Panc1 (cell line): ENCODE measurements around the gene GRIP1. TPM values are rescaled to one million over a fixed set of nuclear protein-coding genes. Genes with fewer than 3 reads are reported as not detected.

Source experiments
- ATAC-seq: fragments of 200-7000 bp; cut with Tn5 transposase; 2 replicates; pipeline ENCODE4 v1.9.1; 2020; ENCODE audit warnings: mild to moderate bottlenecking, moderate library complexity
- BruUV-seq: library from RNA; stranded (reverse); fragments of 400-500 nt; replicated peaks from 2 replicates; lab custom pipeline; 2021; lab: Mats Ljungman, UMichigan
- CTCF ChIA-PET: fragments of 300-600 bp; sonication (Branson Sonifier 250); formaldehyde crosslinking; loops from one replicate; lab custom pipeline; 2022; ENCODE audit warnings: antibody characterized with exemption; lab: Charles Lee
- POLR2A ChIA-PET: fragments of 300-600 bp; sonication (Branson Sonifier 250); formaldehyde crosslinking; loops from one replicate; lab custom pipeline; 2022; ENCODE audit warnings: antibody characterized with exemption; lab: Charles Lee
- DNase-seq: peaks from one replicate; pipeline ENCODE4 v3.0.0-alpha.2; 2010; ENCODE audit warnings: low read depth, low spot score
- H3K27ac ChIP-seq: 2 replicates; pipeline ENCODE4 v1.5.1; 2011; ENCODE audit warnings: mild to moderate bottlenecking, low read length, inconsistent platforms
- H3K27me3 ChIP-seq: fragments of 200-500 bp; sonication (Bioruptor generic); 2 replicates; pipeline ENCODE4 v1.6.0; 2014; ENCODE audit warnings: low read length, inconsistent platforms; ENCODE audit not compliant: control insufficient read depth, insufficient read depth
- H3K36me3 ChIP-seq: fragments of 200-500 bp; sonication (Bioruptor generic); 2 replicates; pipeline ENCODE4 v1.5.1; 2014; ENCODE audit warnings: inconsistent platforms, mild to moderate bottlenecking, low read length, moderate library complexity; ENCODE audit not compliant: control insufficient read depth, insufficient read depth
- H3K4me1 ChIP-seq: 2 replicates; pipeline ENCODE4 v1.5.1; 2011; ENCODE audit warnings: inconsistent platforms, mild to moderate bottlenecking, low read length, moderate library complexity; ENCODE audit not compliant: control insufficient read depth, insufficient read depth
- H3K4me3 ChIP-seq, 2 experiments: 2 replicates each; pipeline ENCODE4 v1.5.1; 2011 to 2012; ENCODE audit warnings: low read depth in 2 of 2, low read length in 2 of 2, mild to moderate bottlenecking in 2 of 2, inconsistent platforms in 1 of 2, moderate library complexity in 1 of 2
- H3K9me3 ChIP-seq: fragments of 200-500 bp; sonication (Bioruptor generic); 2 replicates; pipeline ENCODE4 v1.5.1; 2014; ENCODE audit warnings: low read depth, mild to moderate bottlenecking, inconsistent platforms, low read length, moderate library complexity; ENCODE audit not compliant: control insufficient read depth, insufficient read depth
- POLR2AphosphoS5 ChIP-seq: IDR thresholded peaks from 2 replicates; pipeline ENCODE4 v1.6.1; 2012; ENCODE audit warnings: mild to moderate bottlenecking, low read depth, low read length, moderate library complexity
- SIN3A ChIP-seq: IDR thresholded peaks from 2 replicates; pipeline ENCODE4 v1.6.1; 2012; ENCODE audit warnings: low read depth, mild to moderate bottlenecking, low read length, moderate library complexity, borderline replicate concordance; ENCODE audit not compliant: insufficient read depth
- TCF7L2 ChIP-seq: IDR thresholded peaks from 2 replicates; pipeline ENCODE4 v1.6.1; 2011; ENCODE audit warnings: mild to moderate bottlenecking, low read depth, low read length, inconsistent platforms
- in situ Hi-C: cut with HindIII; loops from 2 replicates; pipeline ENCODE4 v1.10.0; 2016; ENCODE audit warnings: low sequenced_read_pairs, low pct_unique_long_range_greater_than_20kb
- intact Hi-C: fragments of 100-400 bp; cut with micrococcal nuclease; formaldehyde crosslinking; loops from one replicate; pipeline ENCODE4 v1.10.0; 2022; ENCODE audit not compliant: unreplicated experiment
- total RNA-seq: library from RNA; stranded (reverse); gene quantifications from one replicate; pipeline ENCODE4 v1.2.1, GENCODE V29; 2021; ENCODE audit not compliant: unreplicated experiment
- TF ChIP-seq, protein P1 (sequence below), 2 experiments: IDR thresholded peaks; 2 replicates each; pipeline ENCODE4 v1.6.1; 2011 to 2012; ENCODE audit warnings: low read depth in 2 of 2, control low read depth in 1 of 2, low read length in 1 of 2, mild to moderate bottlenecking in 1 of 2, moderate library complexity in 1 of 2; ENCODE audit not compliant: insufficient read depth in 1 of 2
- TF ChIP-seq, protein P2 (sequence below): fragments of 450-650 bp; IDR thresholded peaks from 2 replicates; pipeline ENCODE4 v1.5.1; 2017; ENCODE audit warnings: mild to moderate bottlenecking

The GRIP1 gene
- total RNA-seq, 1 experiment from 2014 or later: 9.2 TPM

DNA sequence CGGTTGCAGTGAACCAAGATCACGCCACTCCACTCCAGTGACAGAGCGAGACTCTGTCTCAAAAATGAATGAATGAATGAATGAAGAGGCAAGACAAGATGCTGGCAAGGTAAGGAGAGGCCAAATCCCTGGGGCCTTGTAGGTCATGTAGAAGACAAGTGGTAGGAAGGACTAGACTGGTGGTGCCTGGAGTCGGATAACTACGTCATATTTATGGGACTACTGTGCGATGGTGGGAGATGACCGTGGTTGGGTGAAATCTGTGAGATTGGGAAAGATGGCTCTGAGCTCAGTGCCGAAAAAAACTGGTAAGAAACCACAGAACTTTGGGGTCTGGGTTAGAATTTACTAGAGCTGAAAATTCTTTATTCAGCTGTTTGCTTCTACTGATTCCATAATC is 326.0 kb downstream of the GRIP1 start:
- Histone ChIP-seq H3K36me3 (no peaks in the 10 kb centered on the region), H3K27me3 (no peaks in the 10 kb centered on the region), H3K9me3 (no peaks in the 10 kb centered on the region), H3K27ac (no peak overlapping the region), H3K4me3 (no peak overlapping the region), H3K4me1 (no peaks in the 10 kb centered on the region)
- ChIA-PET POLR2A (no interaction called here), CTCF (no interaction called here)
- no TSS peak for BruUV-seq
- intact Hi-C loops (loop anchor here (5.0 kb wide), 1 partner anchor 339 kb away; no protein-coding TSS in a partner anchor), in situ Hi-C loops (no loop called here)
- TF ChIP-seq, protein P1, sequence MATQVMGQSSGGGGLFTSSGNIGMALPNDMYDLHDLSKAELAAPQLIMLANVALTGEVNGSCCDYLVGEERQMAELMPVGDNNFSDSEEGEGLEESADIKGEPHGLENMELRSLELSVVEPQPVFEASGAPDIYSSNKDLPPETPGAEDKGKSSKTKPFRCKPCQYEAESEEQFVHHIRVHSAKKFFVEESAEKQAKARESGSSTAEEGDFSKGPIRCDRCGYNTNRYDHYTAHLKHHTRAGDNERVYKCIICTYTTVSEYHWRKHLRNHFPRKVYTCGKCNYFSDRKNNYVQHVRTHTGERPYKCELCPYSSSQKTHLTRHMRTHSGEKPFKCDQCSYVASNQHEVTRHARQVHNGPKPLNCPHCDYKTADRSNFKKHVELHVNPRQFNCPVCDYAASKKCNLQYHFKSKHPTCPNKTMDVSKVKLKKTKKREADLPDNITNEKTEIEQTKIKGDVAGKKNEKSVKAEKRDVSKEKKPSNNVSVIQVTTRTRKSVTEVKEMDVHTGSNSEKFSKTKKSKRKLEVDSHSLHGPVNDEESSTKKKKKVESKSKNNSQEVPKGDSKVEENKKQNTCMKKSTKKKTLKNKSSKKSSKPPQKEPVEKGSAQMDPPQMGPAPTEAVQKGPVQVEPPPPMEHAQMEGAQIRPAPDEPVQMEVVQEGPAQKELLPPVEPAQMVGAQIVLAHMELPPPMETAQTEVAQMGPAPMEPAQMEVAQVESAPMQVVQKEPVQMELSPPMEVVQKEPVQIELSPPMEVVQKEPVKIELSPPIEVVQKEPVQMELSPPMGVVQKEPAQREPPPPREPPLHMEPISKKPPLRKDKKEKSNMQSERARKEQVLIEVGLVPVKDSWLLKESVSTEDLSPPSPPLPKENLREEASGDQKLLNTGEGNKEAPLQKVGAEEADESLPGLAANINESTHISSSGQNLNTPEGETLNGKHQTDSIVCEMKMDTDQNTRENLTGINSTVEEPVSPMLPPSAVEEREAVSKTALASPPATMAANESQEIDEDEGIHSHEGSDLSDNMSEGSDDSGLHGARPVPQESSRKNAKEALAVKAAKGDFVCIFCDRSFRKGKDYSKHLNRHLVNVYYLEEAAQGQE (IDR thresholded peaks at IDR 0.05; ENCODE audit: insufficient read depth in 1 of 2, low read depth in 2 of 2, low read length in 1 of 2): no peak
- TF ChIP-seq POLR2AphosphoS5 (no peak), TCF7L2 (no peak), SIN3A (no peak)
- TF ChIP-seq, protein P2, sequence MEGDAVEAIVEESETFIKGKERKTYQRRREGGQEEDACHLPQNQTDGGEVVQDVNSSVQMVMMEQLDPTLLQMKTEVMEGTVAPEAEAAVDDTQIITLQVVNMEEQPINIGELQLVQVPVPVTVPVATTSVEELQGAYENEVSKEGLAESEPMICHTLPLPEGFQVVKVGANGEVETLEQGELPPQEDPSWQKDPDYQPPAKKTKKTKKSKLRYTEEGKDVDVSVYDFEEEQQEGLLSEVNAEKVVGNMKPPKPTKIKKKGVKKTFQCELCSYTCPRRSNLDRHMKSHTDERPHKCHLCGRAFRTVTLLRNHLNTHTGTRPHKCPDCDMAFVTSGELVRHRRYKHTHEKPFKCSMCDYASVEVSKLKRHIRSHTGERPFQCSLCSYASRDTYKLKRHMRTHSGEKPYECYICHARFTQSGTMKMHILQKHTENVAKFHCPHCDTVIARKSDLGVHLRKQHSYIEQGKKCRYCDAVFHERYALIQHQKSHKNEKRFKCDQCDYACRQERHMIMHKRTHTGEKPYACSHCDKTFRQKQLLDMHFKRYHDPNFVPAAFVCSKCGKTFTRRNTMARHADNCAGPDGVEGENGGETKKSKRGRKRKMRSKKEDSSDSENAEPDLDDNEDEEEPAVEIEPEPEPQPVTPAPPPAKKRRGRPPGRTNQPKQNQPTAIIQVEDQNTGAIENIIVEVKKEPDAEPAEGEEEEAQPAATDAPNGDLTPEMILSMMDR: no peak
- ATAC-seq: no peak
- DNase-seq: no peak

DNA sequence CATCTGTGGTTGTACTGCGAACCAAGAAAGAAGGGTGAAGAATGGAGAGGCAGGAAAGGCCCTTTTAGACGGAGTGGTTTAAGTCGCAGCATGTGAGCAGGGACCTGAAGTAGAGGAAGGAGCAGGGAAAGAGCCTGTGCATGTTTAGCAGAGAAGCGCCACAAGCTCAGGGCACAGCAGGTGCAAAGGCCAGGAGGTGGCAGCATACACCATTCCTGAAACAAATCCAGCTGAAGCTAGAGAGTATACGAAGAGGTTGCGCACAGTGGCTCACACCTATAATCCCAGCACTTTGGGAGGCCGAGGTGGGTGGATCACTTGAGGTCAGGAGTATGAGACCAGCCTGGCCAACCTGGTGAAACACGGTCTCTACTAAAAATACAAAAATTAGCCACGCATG is 326.7 kb downstream of the GRIP1 start:
- POLR2A ChIA-PET: interaction anchor here (0.6 kb wide), 1 partner anchor 126 kb away, joined by 3 read pairs; no protein-coding TSS in a partner anchor
- no peak for TF ChIP-seq TCF7L2
- TF ChIP-seq, protein P2: peak; percentile 72
- no peaks in the 10 kb centered on the region for H3K27me3 ChIP-seq
- peak; percentile 91 for ATAC-seq
- BruUV-seq: no TSS peak
- intact Hi-C loops (loop anchor here (5.0 kb wide), 1 partner anchor 340 kb away; no protein-coding TSS in a partner anchor), in situ Hi-C loops (no loop called here)
- H3K27ac ChIP-seq: no peak overlapping the region
- H3K9me3 ChIP-seq: no peaks in the 10 kb centered on the region
- H3K4me1 ChIP-seq: no peaks in the 10 kb centered on the region
- no peak overlapping the region for H3K4me3 ChIP-seq
- DNase-seq: no peak
- CTCF ChIA-PET: interaction anchor here (0.9 kb wide), 1 partner anchor 9 kb away, joined by 5 read pairs; no protein-coding TSS in a partner anchor
- no peaks in the 10 kb centered on the region for H3K36me3 ChIP-seq
